Osteocyte (in vitro differentiated cells): ENCODE measurements around the gene PLXND1. TPM values are rescaled to one million over a fixed set of nuclear protein-coding genes. Genes with fewer than 3 reads are reported as not detected.

Experiments used
- DNase-seq: peaks from one replicate; pipeline ENCODE4 v3.0.0; 2021; ENCODE audit warnings: mixed read lengths; ENCODE audit not compliant: unreplicated experiment; ENCODE audit errors: extremely low spot score
- H3K27ac Mint-ChIP-seq: one replicate; pipeline ENCODE4 v1.8.0; 2021; ENCODE audit warnings: mild to moderate bottlenecking, mixed read lengths; ENCODE audit not compliant: unreplicated experiment
- H3K27me3 Mint-ChIP-seq: one replicate; pipeline ENCODE4 v1.8.0; 2021; ENCODE audit warnings: mixed read lengths; ENCODE audit not compliant: unreplicated experiment
- H3K36me3 Mint-ChIP-seq: one replicate; pipeline ENCODE4 v1.8.0; 2021; ENCODE audit warnings: mixed read lengths; ENCODE audit not compliant: unreplicated experiment
- H3K4me1 Mint-ChIP-seq: one replicate; pipeline ENCODE4 v1.8.0; 2021; ENCODE audit warnings: mixed read lengths; ENCODE audit not compliant: unreplicated experiment
- H3K4me3 Mint-ChIP-seq: one replicate; pipeline ENCODE4 v1.8.0; 2021; ENCODE audit warnings: mild to moderate bottlenecking, moderate library complexity, mixed read lengths; ENCODE audit not compliant: unreplicated experiment
- H3K9me3 Mint-ChIP-seq: one replicate; pipeline ENCODE4 v1.8.0; 2021; ENCODE audit warnings: mixed read lengths; ENCODE audit not compliant: unreplicated experiment
- total RNA-seq: library from RNA; stranded (reverse); gene quantifications from 2 replicates; pipeline ENCODE4 v1.2.1, GENCODE V29; 2021
- TF ChIP-seq, protein P1 (sequence below): fragments of 200-600 bp; sonication (generic); IDR thresholded peaks from 2 replicates; pipeline ENCODE4 v1.5.0; 2021; ENCODE audit warnings: antibody characterized with exemption, mild to moderate bottlenecking, moderate library complexity

PLXND1 gene
- total RNA-seq, 1 donor from 2014 or later = 358 TPM

- peak overlapping the region; percentile 34 for H3K4me3 Mint-ChIP-seq
- no peaks in the 10 kb centered on the region for H3K36me3 Mint-ChIP-seq
- H3K27me3 Mint-ChIP-seq = no peaks in the 10 kb centered on the region
- DNase-seq = no peak
- TF ChIP-seq, protein P1, sequence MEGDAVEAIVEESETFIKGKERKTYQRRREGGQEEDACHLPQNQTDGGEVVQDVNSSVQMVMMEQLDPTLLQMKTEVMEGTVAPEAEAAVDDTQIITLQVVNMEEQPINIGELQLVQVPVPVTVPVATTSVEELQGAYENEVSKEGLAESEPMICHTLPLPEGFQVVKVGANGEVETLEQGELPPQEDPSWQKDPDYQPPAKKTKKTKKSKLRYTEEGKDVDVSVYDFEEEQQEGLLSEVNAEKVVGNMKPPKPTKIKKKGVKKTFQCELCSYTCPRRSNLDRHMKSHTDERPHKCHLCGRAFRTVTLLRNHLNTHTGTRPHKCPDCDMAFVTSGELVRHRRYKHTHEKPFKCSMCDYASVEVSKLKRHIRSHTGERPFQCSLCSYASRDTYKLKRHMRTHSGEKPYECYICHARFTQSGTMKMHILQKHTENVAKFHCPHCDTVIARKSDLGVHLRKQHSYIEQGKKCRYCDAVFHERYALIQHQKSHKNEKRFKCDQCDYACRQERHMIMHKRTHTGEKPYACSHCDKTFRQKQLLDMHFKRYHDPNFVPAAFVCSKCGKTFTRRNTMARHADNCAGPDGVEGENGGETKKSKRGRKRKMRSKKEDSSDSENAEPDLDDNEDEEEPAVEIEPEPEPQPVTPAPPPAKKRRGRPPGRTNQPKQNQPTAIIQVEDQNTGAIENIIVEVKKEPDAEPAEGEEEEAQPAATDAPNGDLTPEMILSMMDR = no peak
- no peaks in the 10 kb centered on the region for H3K9me3 Mint-ChIP-seq
- H3K4me1 Mint-ChIP-seq = peaks cover 94% of the 10 kb centered on the region
- H3K27ac Mint-ChIP-seq = peak overlapping the region; percentile 99
Measured at GRCh38 chr3:129600348-129600747, 6.1 kb downstream of the PLXND1 start.

GRCh38 chr3:129599607-129600006 lies 6.9 kb downstream of the PLXND1 start:
- no peaks in the 10 kb centered on the region for H3K36me3 Mint-ChIP-seq
- H3K4me1 Mint-ChIP-seq = peaks cover 99% of the 10 kb centered on the region
- TF ChIP-seq, protein P1 = no peak
- no peak for DNase-seq
- H3K9me3 Mint-ChIP-seq = no peaks in the 10 kb centered on the region
- no peak overlapping the region for H3K4me3 Mint-ChIP-seq
- H3K27me3 Mint-ChIP-seq = no peaks in the 10 kb centered on the region
- H3K27ac Mint-ChIP-seq = peak overlapping the region; percentile 99

GRCh38 chr3:129599073-129599472 lies 7.4 kb downstream of the PLXND1 start:
- Mint-ChIP-seq H3K36me3 (no peaks in the 10 kb centered on the region), H3K4me3 (peak overlapping the region; percentile 22), H3K9me3 (no peaks in the 10 kb centered on the region), H3K4me1 (peaks cover 100% of the 10 kb centered on the region), H3K27ac (peak overlapping the region; percentile 99), H3K27me3 (no peaks in the 10 kb centered on the region)
- TF ChIP-seq, protein P1 = no peak
- DNase-seq = no peak

GRCh38 chr3:129598484-129598883 lies 8.0 kb downstream of the PLXND1 start:
- peaks cover 100% of the 10 kb centered on the region for H3K4me1 Mint-ChIP-seq
- no peaks in the 10 kb centered on the region for H3K9me3 Mint-ChIP-seq

DNA sequence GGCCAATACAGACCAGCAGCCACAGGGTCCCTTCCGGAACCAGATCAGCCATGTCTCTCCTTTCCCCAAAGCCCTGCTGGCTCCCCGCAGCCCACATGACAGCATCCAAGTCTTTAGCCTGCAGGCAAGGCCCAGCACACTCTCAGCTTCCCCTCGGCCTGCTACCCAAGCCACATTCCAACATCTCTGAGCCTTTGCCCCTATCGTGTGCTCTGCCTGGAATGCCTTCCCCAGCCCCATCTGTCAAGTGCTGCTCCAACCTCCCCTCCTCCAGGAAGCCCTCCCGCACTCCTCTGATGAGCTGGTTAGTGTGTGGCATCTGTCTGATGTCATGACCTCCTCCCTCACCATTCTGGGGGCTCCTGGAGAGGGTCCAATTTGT lies 8.5 kb downstream of the PLXND1 start:
- Mint-ChIP-seq H3K27ac (peak overlapping the region; percentile 99), H3K36me3 (no peaks in the 10 kb centered on the region), H3K9me3 (no peaks in the 10 kb centered on the region), H3K4me3 (peak overlapping the region; percentile 66), H3K27me3 (no peaks in the 10 kb centered on the region), H3K4me1 (peaks cover 100% of the 10 kb centered on the region)
- TF ChIP-seq, protein P1 = no peak
- no peak for DNase-seq

More at GRCh38 chr3:129598484-129598883, 8.0 kb downstream of the PLXND1 start:
- Mint-ChIP-seq H3K27me3 (no peaks in the 10 kb centered on the region), H3K4me3 (peak overlapping the region; percentile 66), H3K36me3 (no peaks in the 10 kb centered on the region), H3K27ac (peak overlapping the region; percentile 99)
- TF ChIP-seq, protein P1 = no peak
- DNase-seq = no peak
